Esophagus mucosa (tissue), 1 donor: Measurements from ENCODE around the gene PIGO. TPM values are rescaled to one million over a fixed set of nuclear protein-coding genes. Genes with fewer than 3 reads are reported as not detected.

Experiments used
- ATAC-seq: fragments of 200-7000 bp; cut with Tn5 transposase; one replicate; pipeline ENCODE4 v1.9.1; 2020
- total RNA-seq: library from RNA; stranded (reverse); gene quantifications from one replicate; pipeline ENCODE4 v1.2.4, GENCODE V29; 2023
- donor health status: DM: yes; HTN: yes; CAD: no.

PIGO gene
- total RNA-seq, 1 donor from 2014 or later = 22.8 TPM

GRCh38 chr9:35105571-35106342, 9.4 kb upstream of the PIGO start:
- no peak for ATAC-seq

- no peak for ATAC-seq
These were observed 8.7 kb upstream of the PIGO start for GRCh38 chr9:35105126-35105525.

GRCh38 chr9:35104586-35104985, 8.2 kb upstream of the PIGO start:
- no peak for ATAC-seq

- ATAC-seq = peak; percentile 1
These were observed 7.3 kb upstream of the PIGO start for GRCh38 chr9:35103660-35104191.

- peak; percentile 90 for ATAC-seq
These were observed 6.6 kb upstream of the PIGO start, which contains the start of gene STOML2 for GRCh38 chr9:35102769-35103659. TSS of gene STOML2 (minus strand) at chr9:35103131. CDS start at chr9:35103094, 37 bp downstream.

- ATAC-seq = no peak
These were observed 6.0 kb upstream of the PIGO start for GRCh38 chr9:35102465-35102768.

- ATAC-seq = no peak
These were observed 1.2 kb upstream of the PIGO start for GRCh38 chr9:35097573-35097972.

- no peak for ATAC-seq
These were observed 4.9 kb downstream of the PIGO start for GRCh38 chr9:35091536-35091935.

- no peak for ATAC-seq
These were observed 7.0 kb downstream of the PIGO start for GRCh38 chr9:35089434-35089833.

GRCh38 chr9:35085078-35085477, 11.3 kb downstream of the PIGO start:
- no peak for ATAC-seq

- peak; percentile 94 for ATAC-seq
These were observed 16.7 kb downstream of the PIGO start, which contains the start of gene FANCG for GRCh38 chr9:35079426-35080341. TSS of gene FANCG (minus strand) at chr9:35079942. CDS start at chr9:35079524, 418 bp downstream.

- ATAC-seq = no peak
These were observed 17.4 kb downstream of the PIGO start for GRCh38 chr9:35079041-35079425.

GRCh38 chr9:35078066-35078465, 18.3 kb downstream of the PIGO start:
- no peak for ATAC-seq

GRCh38 chr9:35076848-35077247, 19.5 kb downstream of the PIGO start:
- no peak for ATAC-seq

- ATAC-seq = no peak
These were observed 21.0 kb downstream of the PIGO start for GRCh38 chr9:35075358-35075757.

GRCh38 chr9:35074791-35075190, 21.6 kb downstream of the PIGO start:
- ATAC-seq = no peak

GRCh38 chr9:35074141-35074540, 22.2 kb downstream of the PIGO start:
- ATAC-seq = no peak

- no peak for ATAC-seq
These were observed 23.1 kb downstream of the PIGO start for GRCh38 chr9:35073279-35073612.

- peak; percentile 93 for ATAC-seq
These were observed 23.7 kb downstream of the PIGO start, which contains the start of gene VCP for GRCh38 chr9:35072461-35073278. TSS of gene VCP (minus strand) at chr9:35072625. CDS start at chr9:35072353, 272 bp downstream.

- ATAC-seq = peak; percentile 85
These were observed 24.5 kb downstream of the PIGO start for GRCh38 chr9:35071814-35072460.
